ENCODE measurements around the gene PCSK2.
"Not testable (repeated sequence)": the region's sequence is repeated elsewhere in the genome, so short reads cannot be mapped to it uniquely, and the experiment has no call there.

The PCSK2 gene

GRCh38 chr20:17226410-17227218 lies at the start of gene PCSK2:
TSS of gene PCSK2 (plus strand) at chr20:17227040. CDS start at chr20:17227306, 266 bp downstream.
- H3K9me3 Mint-ChIP-seq = no peaks in the 10 kb centered on the region
- peaks cover 43% of the 10 kb centered on the region for H3K27me3 Mint-ChIP-seq (ENCODE audit: low read depth)
- H3K27ac Mint-ChIP-seq = no peak within 1 kb of the TSS
- peaks cover 1% of the 10 kb centered on the region for H3K4me1 Mint-ChIP-seq (ENCODE audit: low read depth)
- H3K4me3 Mint-ChIP-seq = no peak within 1 kb of the TSS
- no peak for DNase-seq (ENCODE audit: low spot score)
- H3K36me3 Mint-ChIP-seq (ENCODE audit: low read depth) = no peaks in the 10 kb centered on the region

GRCh38 chr20:17177341-17177740 lies 49.5 kb upstream of the PCSK2 start:
- Mint-ChIP-seq H3K36me3 (ENCODE audit: low read depth) (no peaks in the 10 kb centered on the region), H3K9me3 (peaks cover 8% of the 10 kb centered on the region), H3K4me3 (no peak overlapping the region), H3K27me3 (ENCODE audit: low read depth) (no peaks in the 10 kb centered on the region), H3K4me1 (ENCODE audit: low read depth) (no peaks in the 10 kb centered on the region), H3K27ac (no peak overlapping the region)
- no peak for DNase-seq (ENCODE audit: low spot score)

GRCh38 chr20:17179840-17180239 lies 47.0 kb upstream of the PCSK2 start:
- Mint-ChIP-seq H3K4me1 (ENCODE audit: low read depth) (no peaks in the 10 kb centered on the region), H3K9me3 (peaks cover 21% of the 10 kb centered on the region), H3K27me3 (ENCODE audit: low read depth) (no peaks in the 10 kb centered on the region), H3K27ac (no peak overlapping the region), H3K36me3 (ENCODE audit: low read depth) (no peaks in the 10 kb centered on the region), H3K4me3 (no peak overlapping the region)
- no peak for DNase-seq (ENCODE audit: low spot score)

GRCh38 chr20:17189976-17190695 lies 36.7 kb upstream of the PCSK2 start:
- Mint-ChIP-seq H3K27ac (no peak overlapping the region), H3K4me3 (no peak overlapping the region), H3K9me3 (peaks cover 3% of the 10 kb centered on the region), H3K4me1 (ENCODE audit: low read depth) (no peaks in the 10 kb centered on the region), H3K36me3 (ENCODE audit: low read depth) (no peaks in the 10 kb centered on the region), H3K27me3 (ENCODE audit: low read depth) (no peaks in the 10 kb centered on the region)
- DNase-seq (ENCODE audit: low spot score) = no peak

GRCh38 chr20:17197041-17197440 lies 29.8 kb upstream of the PCSK2 start:
- H3K4me3 Mint-ChIP-seq = no peak overlapping the region
- H3K9me3 Mint-ChIP-seq = no peaks in the 10 kb centered on the region
- H3K36me3 Mint-ChIP-seq (ENCODE audit: low read depth) = no peaks in the 10 kb centered on the region
- no peak overlapping the region for H3K27ac Mint-ChIP-seq
- no peak for DNase-seq (ENCODE audit: low spot score)
- no peaks in the 10 kb centered on the region for H3K4me1 Mint-ChIP-seq (ENCODE audit: low read depth)
- peaks cover 1% of the 10 kb centered on the region for H3K27me3 Mint-ChIP-seq (ENCODE audit: low read depth)

- DNase-seq (ENCODE audit: low spot score) = no peak
- Mint-ChIP-seq H3K27me3 (ENCODE audit: low read depth) (peaks cover 1% of the 10 kb centered on the region), H3K36me3 (ENCODE audit: low read depth) (no peaks in the 10 kb centered on the region), H3K4me3 (no peak overlapping the region), H3K9me3 (no peaks in the 10 kb centered on the region), H3K27ac (no peak overlapping the region), H3K4me1 (ENCODE audit: low read depth) (no peaks in the 10 kb centered on the region)
These were observed 24.8 kb upstream of the PCSK2 start for GRCh38 chr20:17202030-17202429.

GRCh38 chr20:17202673-17203072 lies 24.2 kb upstream of the PCSK2 start:
- H3K27ac Mint-ChIP-seq = no peak overlapping the region
- H3K27me3 Mint-ChIP-seq (ENCODE audit: low read depth) = peaks cover 1% of the 10 kb centered on the region
- H3K4me3 Mint-ChIP-seq = no peak overlapping the region
- no peaks in the 10 kb centered on the region for H3K36me3 Mint-ChIP-seq (ENCODE audit: low read depth)
- no peaks in the 10 kb centered on the region for H3K4me1 Mint-ChIP-seq (ENCODE audit: low read depth)
- no peak for DNase-seq (ENCODE audit: low spot score)
- H3K9me3 Mint-ChIP-seq = no peaks in the 10 kb centered on the region

- Mint-ChIP-seq H3K36me3 (ENCODE audit: low read depth) (no peaks in the 10 kb centered on the region), H3K27me3 (ENCODE audit: low read depth) (peaks cover 1% of the 10 kb centered on the region), H3K27ac (no peak overlapping the region), H3K4me3 (no peak overlapping the region), H3K4me1 (ENCODE audit: low read depth) (no peaks in the 10 kb centered on the region), H3K9me3 (no peaks in the 10 kb centered on the region)
- DNase-seq (ENCODE audit: low spot score) = no peak
These were observed 21.6 kb upstream of the PCSK2 start for GRCh38 chr20:17205084-17205813.

GRCh38 chr20:17210387-17210786 lies 16.5 kb upstream of the PCSK2 start:
- Mint-ChIP-seq H3K27me3 (ENCODE audit: low read depth) (no peaks in the 10 kb centered on the region), H3K4me1 (ENCODE audit: low read depth) (no peaks in the 10 kb centered on the region), H3K36me3 (ENCODE audit: low read depth) (no peaks in the 10 kb centered on the region), H3K9me3 (no peaks in the 10 kb centered on the region), H3K4me3 (no peak overlapping the region), H3K27ac (no peak overlapping the region)
- no peak for DNase-seq (ENCODE audit: low spot score)

GRCh38 chr20:17210983-17211382 lies 15.9 kb upstream of the PCSK2 start:
- Mint-ChIP-seq H3K27me3 (ENCODE audit: low read depth) (no peaks in the 10 kb centered on the region), H3K4me3 (no peak overlapping the region), H3K36me3 (ENCODE audit: low read depth) (no peaks in the 10 kb centered on the region), H3K4me1 (ENCODE audit: low read depth) (no peaks in the 10 kb centered on the region), H3K27ac (no peak overlapping the region), H3K9me3 (no peaks in the 10 kb centered on the region)
- no peak for DNase-seq (ENCODE audit: low spot score)

GRCh38 chr20:17215167-17215566 lies 11.7 kb upstream of the PCSK2 start:
- H3K27me3 Mint-ChIP-seq (ENCODE audit: low read depth) = no peaks in the 10 kb centered on the region
- H3K9me3 Mint-ChIP-seq = no peaks in the 10 kb centered on the region
- no peaks in the 10 kb centered on the region for H3K36me3 Mint-ChIP-seq (ENCODE audit: low read depth)
- no peak overlapping the region for H3K27ac Mint-ChIP-seq
- H3K4me3 Mint-ChIP-seq = no peak overlapping the region
- DNase-seq (ENCODE audit: low spot score) = no peak
- no peaks in the 10 kb centered on the region for H3K4me1 Mint-ChIP-seq (ENCODE audit: low read depth)

GRCh38 chr20:17219856-17220255 lies 7.0 kb upstream of the PCSK2 start:
- H3K9me3 Mint-ChIP-seq; H3K36me3 Mint-ChIP-seq (ENCODE audit: low read depth); DNase-seq (ENCODE audit: low spot score); H3K4me1 Mint-ChIP-seq (ENCODE audit: low read depth); H3K4me3 Mint-ChIP-seq; H3K27me3 Mint-ChIP-seq (ENCODE audit: low read depth); H3K27ac Mint-ChIP-seq: not testable (repeated sequence)

GRCh38 chr20:17223553-17223952 lies 3.3 kb upstream of the PCSK2 start:
- Mint-ChIP-seq H3K27ac (no peak overlapping the region), H3K4me3 (no peak overlapping the region), H3K27me3 (ENCODE audit: low read depth) (peaks cover 35% of the 10 kb centered on the region), H3K9me3 (no peaks in the 10 kb centered on the region), H3K36me3 (ENCODE audit: low read depth) (no peaks in the 10 kb centered on the region), H3K4me1 (ENCODE audit: low read depth) (peaks cover 1% of the 10 kb centered on the region)
- DNase-seq (ENCODE audit: low spot score) = no peak

GRCh38 chr20:17225851-17226409 lies 910 bp upstream of the PCSK2 start:
- Mint-ChIP-seq H3K4me1 (ENCODE audit: low read depth) (peaks cover 1% of the 10 kb centered on the region), H3K9me3 (no peaks in the 10 kb centered on the region), H3K36me3 (ENCODE audit: low read depth) (no peaks in the 10 kb centered on the region), H3K27me3 (ENCODE audit: low read depth) (peaks cover 43% of the 10 kb centered on the region), H3K27ac (no peak overlapping the region), H3K4me3 (no peak overlapping the region)
- no peak for DNase-seq (ENCODE audit: low spot score)

All from T-helper 2 cell treated with Interferon-gamma antibody and Interleukin-4, amounts not matched to agents 5 μg/mL and 100 μg/mL, for 36 hours (primary cell).